Mammary epithelial cell (primary cell): ENCODE results near the gene PNPLA3.

Source experiments
- CTCF ChIP-seq, 2 donors: IDR thresholded peaks in 1 of 2; conservative IDR thresholded peaks in 1 of 2; 2 replicates each; pipeline ENCODE4 v1.5.1; 2011 to 2012; ENCODE audit warnings: inconsistent platforms in 2 of 2, low read length in 2 of 2, mild to moderate bottlenecking in 2 of 2, control low read depth in 1 of 2, low read depth in 1 of 2; ENCODE audit not compliant: insufficient read depth in 1 of 2; ENCODE audit errors: extremely low read depth in 1 of 2
- EZH2 ChIP-seq: IDR thresholded peaks from 2 replicates; pipeline ENCODE4 v1.6.1; 2012; ENCODE audit warnings: low read length, inconsistent platforms, borderline replicate concordance

- TF ChIP-seq CTCF (conservative IDR thresholded peaks at IDR 0.05 in 1 of 2, IDR thresholded peaks at IDR 0.05 in 1 of 2; ENCODE audit: extremely low read depth in 1 of 2, insufficient read depth in 1 of 2, low read depth in 1 of 2, low read length in 2 of 2) (no peak), EZH2 (no peak)
These were observed 25.8 kb upstream of the PNPLA3 start for GRCh38 chr22:43897751-43898261.
